Right hindlimb (tissue), 1 donor: Measurements from ENCODE around the gene E2F1.
"Not testable (repeated sequence)": the region's sequence is repeated elsewhere in the genome, so short reads cannot be mapped to it uniquely, and the experiment has no call there.

Source experiments
- DNase-seq: peaks from one replicate; pipeline ENCODE4 v3.0.0-alpha.2; 2018

E2F1 gene

DNA sequence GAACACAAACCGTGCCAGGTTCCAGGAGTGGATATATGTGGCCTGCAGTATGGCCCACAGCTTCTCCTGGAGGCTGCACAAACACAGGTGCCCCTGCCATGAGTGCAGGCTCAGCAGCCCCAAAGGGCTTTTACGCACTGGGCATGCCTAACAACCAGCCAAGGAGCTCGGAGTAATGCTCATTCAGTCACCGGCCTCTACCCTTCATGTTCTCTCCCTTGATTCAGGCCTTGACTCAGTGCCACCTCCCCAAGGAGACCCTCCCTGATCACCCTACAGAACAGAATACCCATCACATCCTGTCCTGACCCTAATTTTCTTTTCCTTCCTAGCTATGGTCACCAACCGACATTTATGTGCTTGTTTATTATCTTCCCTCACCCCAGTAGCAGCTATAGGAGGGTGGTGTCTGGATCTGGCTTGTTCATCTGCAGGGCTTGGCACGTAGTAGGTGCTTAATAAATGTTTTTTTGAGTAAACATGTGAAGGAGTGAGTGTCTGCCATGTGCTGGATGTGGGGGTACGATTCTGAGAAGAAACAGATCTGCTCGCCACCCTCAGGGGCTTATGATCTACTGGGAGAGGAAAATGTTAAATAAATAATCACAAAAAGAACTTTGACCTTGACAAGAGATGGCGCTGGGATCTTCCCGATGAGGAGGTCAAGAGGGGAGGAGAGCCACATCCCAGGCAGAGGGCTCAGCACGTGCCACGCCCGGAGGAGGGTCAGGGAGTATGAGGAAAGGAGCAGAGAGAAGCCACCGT, 24.7 kb upstream of the E2F1 start:
- no peak for DNase-seq

GRCh38 chr20:33709905-33710541, 23.8 kb upstream of the E2F1 start:
- DNase-seq = no peak

- DNase-seq = no peak
Observed at GRCh38 chr20:33709398-33709797, 23.2 kb upstream of the E2F1 start.

DNA sequence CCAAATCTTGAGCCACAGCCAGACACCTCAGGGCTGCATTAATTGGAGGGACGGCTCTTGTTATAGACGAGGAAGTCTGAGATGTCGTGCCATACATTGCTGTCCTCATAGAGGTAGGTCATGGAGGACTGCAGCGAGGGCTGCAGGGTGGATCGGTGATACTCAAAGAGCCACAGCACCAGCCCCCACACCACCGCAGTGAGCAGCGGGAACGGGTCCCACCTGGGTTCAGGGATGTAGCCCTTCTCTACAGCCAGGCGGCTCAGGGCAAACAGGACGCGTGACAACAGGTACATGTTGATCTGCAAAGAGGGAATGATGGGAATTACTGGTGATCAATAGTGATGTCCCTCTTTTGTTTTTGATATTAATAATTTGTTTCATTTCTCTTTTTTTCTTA, 21.5 kb upstream of the E2F1 start:
- DNase-seq = no peak

GRCh38 chr20:33704197-33704924, 18.2 kb upstream of the E2F1 start:
- no peak for DNase-seq

DNA sequence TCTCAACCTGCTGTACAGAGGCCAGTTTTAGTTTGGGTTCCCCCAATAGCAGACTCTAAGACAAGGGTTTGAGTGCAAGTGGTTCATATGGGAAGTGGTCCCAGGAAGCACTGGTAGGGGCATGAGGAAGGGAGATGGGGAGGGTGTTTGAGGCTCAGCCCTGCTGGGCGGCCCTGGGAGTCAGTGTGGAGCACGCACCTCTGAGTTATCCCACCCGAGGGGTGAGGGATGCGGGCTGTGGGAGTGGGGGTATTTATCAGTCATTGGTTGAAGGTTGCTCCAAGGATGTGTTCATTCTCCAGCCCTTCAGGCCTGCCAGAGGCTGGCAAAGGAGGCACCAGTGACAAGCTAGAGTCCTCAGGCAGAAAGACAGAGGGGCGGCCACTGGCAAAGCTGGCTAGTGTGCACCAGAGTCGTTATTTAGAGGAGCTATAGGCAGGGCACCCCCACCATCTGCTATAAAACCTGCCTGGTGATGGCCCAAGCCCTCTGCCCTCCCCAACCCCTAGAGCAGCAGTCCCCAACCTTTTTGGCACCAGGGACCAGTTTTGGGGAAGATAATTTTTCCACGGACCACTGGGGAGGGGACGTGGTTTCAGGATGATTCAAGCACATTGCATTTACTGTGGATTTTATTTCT, 17.4 kb upstream of the E2F1 start:
- DNase-seq = no peak

DNA sequence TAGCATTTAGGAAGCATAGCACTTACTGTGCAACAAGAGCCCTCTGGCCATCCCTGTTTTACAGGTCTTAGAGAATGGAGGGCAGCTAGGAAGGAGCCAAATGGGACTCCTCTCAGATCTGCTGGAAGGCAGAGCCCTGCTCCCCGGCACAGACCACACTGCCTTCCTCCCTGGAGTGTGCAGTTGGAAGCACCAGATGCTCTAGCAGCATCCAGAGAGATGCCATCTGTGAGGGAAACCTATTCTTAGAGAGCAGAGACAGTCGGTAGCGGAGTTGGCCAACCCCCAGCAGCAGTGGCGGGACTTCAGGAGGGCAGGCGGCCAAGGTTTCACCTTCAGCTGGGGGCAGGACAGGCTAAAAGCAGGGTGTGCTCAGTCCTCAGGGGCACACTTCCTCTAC, 16.7 kb upstream of the E2F1 start:
- peak; percentile 49 for DNase-seq

DNA sequence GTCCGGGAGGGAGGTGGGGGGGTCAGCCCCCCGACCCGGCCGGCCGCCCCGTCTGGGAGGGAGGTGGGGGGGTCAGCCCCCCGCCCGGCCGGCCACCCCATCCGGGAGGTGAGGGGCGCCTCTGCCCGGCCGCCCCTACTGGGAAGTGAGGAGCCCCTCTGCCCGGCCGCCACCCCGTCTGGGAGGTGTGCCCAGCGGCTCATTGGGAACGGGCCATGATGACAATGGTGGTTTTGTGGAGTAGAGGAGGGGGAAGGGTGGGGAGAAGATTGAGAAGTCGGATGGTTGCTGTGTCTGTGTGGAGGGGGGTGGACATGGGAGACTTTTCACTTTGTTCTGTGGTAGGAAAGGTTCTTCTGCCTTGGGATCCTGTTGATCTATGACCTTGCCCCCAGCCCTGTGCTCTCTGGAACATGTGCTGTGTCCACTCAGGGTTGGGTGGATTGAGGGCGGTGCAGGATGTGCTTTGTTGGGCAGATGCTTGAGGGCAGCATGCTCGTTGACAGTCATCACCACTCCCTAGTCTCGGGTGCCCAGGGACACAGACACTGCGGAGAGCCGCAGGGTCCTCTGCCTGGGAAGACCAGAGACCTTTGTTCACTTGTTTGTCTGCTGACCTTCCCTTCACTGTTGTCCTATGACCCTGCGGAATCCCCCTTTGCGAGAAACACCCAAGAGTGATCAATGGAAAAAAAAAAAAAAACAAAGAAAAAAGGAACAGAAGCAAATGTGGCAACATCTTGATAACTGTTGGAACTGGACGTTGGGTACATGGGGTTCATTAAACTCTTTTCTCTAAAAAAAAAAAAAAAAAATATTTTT, 15.7 kb upstream of the E2F1 start:
- no peak for DNase-seq

DNA sequence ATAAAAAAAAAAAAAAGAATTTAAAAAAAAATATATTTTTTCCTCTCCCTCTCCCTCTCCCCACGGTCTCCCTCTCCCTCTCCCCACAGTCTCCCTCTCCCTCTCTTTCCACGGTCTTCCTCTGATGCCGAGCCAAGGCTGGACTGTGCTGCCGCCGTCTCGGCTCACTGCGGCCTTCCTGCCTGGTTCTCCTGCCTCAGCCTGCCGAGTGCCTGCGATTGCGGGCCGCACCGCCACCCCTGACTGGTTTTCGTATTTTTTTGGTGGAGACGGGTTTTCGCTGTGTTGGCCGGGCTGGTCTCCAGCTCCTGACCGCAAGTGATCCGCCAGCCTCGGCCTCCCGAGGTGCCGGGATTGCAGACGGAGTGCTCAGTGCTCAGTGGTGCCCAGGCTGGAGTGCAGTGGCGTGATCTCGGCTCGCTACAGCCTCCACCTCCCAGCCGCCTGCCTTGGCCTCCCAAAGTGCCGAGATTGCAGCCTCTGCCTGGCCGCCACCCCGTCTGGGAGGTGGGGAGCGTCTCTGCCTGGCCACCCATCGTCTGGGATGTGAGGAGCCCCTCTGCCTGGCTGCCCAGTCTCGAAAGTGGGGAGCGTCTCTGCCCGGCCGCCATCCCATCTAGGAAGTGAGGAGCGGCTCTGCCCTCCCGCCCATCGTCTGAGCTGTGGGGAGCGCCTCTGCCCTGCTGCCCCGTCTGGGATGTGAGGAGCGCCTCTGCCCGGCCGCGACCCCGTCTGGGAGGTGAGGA, 14.7 kb upstream of the E2F1 start:
- DNase-seq = not testable (repeated sequence)

DNA sequence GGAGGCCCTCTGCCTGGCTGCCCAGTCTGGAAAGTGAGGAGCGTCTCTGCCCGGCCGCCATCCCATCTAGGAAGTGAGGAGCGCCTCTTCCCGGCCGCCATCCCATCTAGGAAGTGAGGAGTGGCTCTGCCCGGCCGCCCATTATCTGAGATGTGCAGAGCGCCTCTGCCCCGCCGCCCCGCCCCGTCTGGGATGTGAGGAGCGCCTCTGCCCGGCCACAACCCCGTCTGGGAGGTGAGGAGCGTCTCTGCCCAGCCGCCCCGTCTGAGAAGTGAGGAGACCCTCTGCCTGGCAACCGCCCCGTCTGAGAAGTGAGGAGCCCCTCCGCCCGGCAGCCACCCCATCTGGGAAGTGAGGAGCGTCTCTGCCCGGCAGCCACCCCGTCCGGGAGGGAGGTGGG, 12.8 kb upstream of the E2F1 start:
- not testable (repeated sequence) for DNase-seq

DNA sequence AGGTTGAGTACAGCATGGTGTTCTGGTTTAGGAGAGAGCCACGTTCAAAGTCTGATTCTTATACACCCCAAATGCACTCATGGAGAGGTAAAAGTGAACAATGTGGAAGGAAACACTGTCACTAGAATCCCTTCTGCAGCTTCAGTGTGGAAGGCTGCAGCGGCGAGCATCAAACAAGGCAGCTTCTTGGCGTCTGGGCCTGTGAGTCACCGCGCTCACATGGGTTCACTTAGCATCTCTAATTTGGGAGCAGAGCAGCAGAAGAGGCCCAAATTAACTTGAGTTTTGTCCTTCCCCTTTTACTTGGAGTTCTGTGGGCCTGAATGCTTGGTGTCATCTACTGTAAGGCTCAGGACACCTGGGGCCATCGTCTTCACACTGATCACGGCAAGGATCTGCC, 10.9 kb upstream of the E2F1 start:
- peak; percentile 71 for DNase-seq

- DNase-seq = no peak
Observed at GRCh38 chr20:33696448-33696847, 10.3 kb upstream of the E2F1 start.

DNA sequence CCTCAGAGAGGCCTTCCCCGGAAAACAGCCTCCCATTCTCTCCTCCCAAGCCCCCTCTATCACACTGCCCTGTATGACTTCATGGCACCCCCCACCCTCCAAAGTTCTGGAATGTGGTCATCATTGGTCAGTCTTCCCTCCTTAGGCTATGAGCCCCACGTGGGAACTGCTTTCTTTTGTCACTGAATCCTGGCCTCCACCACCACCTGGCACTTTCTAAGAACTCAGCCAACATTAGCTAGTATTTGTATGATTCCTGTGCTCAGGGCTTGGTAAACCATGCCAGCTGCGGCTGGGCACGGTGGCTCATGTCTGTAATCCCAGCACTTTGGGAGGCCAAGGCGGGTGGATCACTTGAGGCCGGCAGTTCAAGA, 8.4 kb upstream of the E2F1 start:
- no peak for DNase-seq

DNA sequence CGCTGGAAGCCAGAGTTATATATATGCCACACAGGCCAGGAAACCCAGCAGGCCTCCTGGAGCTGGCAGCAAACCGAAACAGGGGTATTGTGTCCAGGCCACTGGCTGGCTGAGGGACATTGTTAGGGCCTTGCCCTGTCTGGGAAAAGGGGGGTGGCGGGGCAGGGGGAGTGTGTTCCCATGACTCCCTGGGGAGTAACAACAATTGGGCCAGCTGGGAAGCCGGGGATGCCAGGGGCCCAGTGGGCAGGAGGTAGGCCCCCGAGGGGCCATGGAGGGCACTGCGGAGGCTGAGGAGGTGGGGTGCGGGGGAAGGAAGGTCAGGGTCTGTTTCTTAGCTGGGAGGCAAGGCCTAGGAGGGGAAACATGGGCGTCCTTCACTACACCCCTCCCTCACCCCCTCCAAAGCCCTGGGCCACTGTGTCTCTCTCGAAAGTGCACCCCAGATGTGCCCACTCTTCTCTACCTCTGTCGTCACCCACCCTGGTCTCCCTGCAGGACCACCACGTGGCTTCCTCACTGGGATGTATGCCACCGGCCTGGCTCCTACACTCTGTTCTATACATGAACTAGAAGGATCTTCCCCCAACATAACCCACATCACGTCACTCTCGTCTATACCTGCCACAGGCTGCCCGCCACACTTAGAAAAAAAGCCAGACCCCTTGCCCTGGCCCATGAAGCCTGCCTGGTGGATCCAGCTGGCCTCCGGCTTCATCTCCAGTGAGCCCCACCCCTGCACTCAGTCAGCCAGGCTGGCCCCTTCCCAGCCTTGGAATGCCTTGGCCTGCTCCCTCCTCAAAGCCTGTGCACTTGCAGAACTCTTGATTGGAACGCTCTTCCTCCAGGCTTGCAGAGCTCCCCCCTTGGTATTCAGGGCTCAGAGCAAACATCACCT, 7.8 kb upstream of the E2F1 start:
- DNase-seq = peak; percentile 86

DNA sequence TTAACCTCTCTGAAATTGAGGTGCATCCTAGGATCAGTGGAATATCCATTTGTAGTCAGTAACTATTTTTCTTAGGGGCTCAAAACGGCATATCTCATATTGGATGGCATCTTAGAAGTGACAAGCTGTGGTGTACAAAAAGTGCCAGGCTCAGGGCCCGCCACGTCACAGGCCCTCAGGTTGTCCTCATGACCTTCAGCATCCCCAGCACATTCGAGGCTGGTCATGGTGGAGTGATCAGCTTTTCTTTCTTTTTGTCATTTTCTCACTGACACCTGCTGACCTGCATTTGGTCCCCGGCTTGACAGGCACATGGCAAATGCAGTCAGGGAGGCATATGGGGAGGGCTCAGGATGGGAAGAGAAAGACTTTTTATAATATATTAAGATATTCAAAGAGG, 7.1 kb upstream of the E2F1 start:
- no peak for DNase-seq

- DNase-seq = no peak
Observed at GRCh38 chr20:33689973-33690372, 3.8 kb upstream of the E2F1 start.

GRCh38 chr20:33689493-33689892, 3.3 kb upstream of the E2F1 start:
- no peak for DNase-seq

- DNase-seq = no peak
Observed at GRCh38 chr20:33688938-33689424, 2.8 kb upstream of the E2F1 start.

GRCh38 chr20:33687993-33688937, 2.1 kb upstream of the E2F1 start:
- peak; percentile 14 for DNase-seq
